ENCODE measurements around the gene CEP192.

The CEP192 gene, protein sequence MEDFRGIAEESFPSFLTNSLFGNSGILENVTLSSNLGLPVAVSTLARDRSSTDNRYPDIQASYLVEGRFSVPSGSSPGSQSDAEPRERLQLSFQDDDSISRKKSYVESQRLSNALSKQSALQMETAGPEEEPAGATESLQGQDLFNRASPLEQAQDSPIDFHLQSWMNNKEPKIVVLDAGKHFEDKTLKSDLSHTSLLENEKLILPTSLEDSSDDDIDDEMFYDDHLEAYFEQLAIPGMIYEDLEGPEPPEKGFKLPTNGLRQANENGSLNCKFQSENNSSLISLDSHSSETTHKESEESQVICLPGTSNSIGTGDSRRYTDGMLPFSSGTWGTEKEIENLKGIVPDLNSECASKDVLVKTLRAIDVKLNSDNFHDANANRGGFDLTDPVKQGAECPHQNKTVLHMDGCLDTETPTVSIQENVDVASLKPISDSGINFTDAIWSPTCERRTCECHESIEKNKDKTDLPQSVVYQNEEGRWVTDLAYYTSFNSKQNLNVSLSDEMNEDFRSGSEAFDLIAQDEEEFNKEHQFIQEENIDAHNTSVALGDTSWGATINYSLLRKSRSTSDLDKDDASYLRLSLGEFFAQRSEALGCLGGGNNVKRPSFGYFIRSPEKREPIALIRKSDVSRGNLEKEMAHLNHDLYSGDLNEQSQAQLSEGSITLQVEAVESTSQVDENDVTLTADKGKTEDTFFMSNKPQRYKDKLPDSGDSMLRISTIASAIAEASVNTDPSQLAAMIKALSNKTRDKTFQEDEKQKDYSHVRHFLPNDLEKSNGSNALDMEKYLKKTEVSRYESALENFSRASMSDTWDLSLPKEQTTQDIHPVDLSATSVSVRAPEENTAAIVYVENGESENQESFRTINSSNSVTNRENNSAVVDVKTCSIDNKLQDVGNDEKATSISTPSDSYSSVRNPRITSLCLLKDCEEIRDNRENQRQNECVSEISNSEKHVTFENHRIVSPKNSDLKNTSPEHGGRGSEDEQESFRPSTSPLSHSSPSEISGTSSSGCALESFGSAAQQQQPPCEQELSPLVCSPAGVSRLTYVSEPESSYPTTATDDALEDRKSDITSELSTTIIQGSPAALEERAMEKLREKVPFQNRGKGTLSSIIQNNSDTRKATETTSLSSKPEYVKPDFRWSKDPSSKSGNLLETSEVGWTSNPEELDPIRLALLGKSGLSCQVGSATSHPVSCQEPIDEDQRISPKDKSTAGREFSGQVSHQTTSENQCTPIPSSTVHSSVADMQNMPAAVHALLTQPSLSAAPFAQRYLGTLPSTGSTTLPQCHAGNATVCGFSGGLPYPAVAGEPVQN (N-terminal part only)

GRCh38 chr18:12990967-12991820 is at the start of gene CEP192:
Gene CEP192 (plus strand): TSS chr18:12991362. CDS start chr18:12999425, 8,063 bp downstream.
- H3K27me3 Mint-ChIP-seq: no peaks in the 10 kb centered on the region

GRCh38 chr18:12943215-12943614 is 47.9 kb upstream of the CEP192 start:
- Mint-ChIP-seq H3K27me3 (peaks cover 6% of the 10 kb centered on the region), H3K9me3 (no peaks in the 10 kb centered on the region), H3K4me3 (no peak overlapping the region), H3K27ac (no peak overlapping the region), H3K4me1 (peaks cover 34% of the 10 kb centered on the region)
- no peak for DNase-seq
- ATAC-seq: no peak

More at GRCh38 chr18:12990967-12991820, at the start of gene CEP192:
- peaks cover 24% of the 10 kb centered on the region for H3K4me1 Mint-ChIP-seq
- peak within 1 kb of the TSS; percentile 77 to 95 for H3K27ac Mint-ChIP-seq
- DNase-seq (peak; percentile 98 to 99), ATAC-seq (peak; percentile 88)
- H3K4me3 Mint-ChIP-seq: peak within 1 kb of the TSS; percentile 94
- no peaks in the 10 kb centered on the region for H3K9me3 Mint-ChIP-seq

- no peaks in the 10 kb centered on the region for H3K9me3 Mint-ChIP-seq
- no peak for ATAC-seq
- no peak overlapping the region for H3K4me3 Mint-ChIP-seq
- peaks cover 45% of the 10 kb centered on the region for H3K4me1 Mint-ChIP-seq
- no peak for DNase-seq
- H3K27me3 Mint-ChIP-seq: peaks cover 6% of the 10 kb centered on the region
- no peak overlapping the region for H3K27ac Mint-ChIP-seq
These were observed 46.5 kb upstream of the CEP192 start for GRCh38 chr18:12944709-12945108.

GRCh38 chr18:12946549-12947284 is 44.4 kb upstream of the CEP192 start:
- H3K4me1 Mint-ChIP-seq: peaks cover 64% of the 10 kb centered on the region
- peaks cover 6% of the 10 kb centered on the region for H3K27me3 Mint-ChIP-seq
- DNase-seq: no peak
- no peaks in the 10 kb centered on the region for H3K9me3 Mint-ChIP-seq
- peak overlapping the region; percentile 97 to 99 for H3K4me3 Mint-ChIP-seq
- ATAC-seq: no peak
- peak overlapping the region; percentile 95 to 98 for H3K27ac Mint-ChIP-seq

GRCh38 chr18:12947285-12948049 is 43.7 kb upstream of the CEP192 start, which contains the start of gene SEH1L:
Gene SEH1L (plus strand): TSS chr18:12948011. CDS start chr18:12948122, 111 bp downstream.
- Mint-ChIP-seq H3K27me3 (peaks cover 6% of the 10 kb centered on the region), H3K4me1 (peaks cover 68% of the 10 kb centered on the region), H3K4me3 (peak within 1 kb of the TSS; percentile 97 to 99), H3K9me3 (no peaks in the 10 kb centered on the region), H3K27ac (peak within 1 kb of the TSS; percentile 98)
- ATAC-seq: peak; percentile 88
- peak; percentile 98 for DNase-seq

- Mint-ChIP-seq H3K27ac (peak overlapping the region; percentile 97 to 98), H3K9me3 (no peaks in the 10 kb centered on the region), H3K27me3 (no peaks in the 10 kb centered on the region), H3K4me3 (peak overlapping the region; percentile 91 to 99), H3K4me1 (peaks cover 72% of the 10 kb centered on the region)
- ATAC-seq (peak; percentile 91), DNase-seq (peak; percentile 97 to 98)
These were observed 42.9 kb upstream of the CEP192 start for GRCh38 chr18:12948050-12948804.

GRCh38 chr18:12958478-12958877 is 32.7 kb upstream of the CEP192 start:
- no peaks in the 10 kb centered on the region for H3K9me3 Mint-ChIP-seq
- DNase-seq (no peak), ATAC-seq (no peak)
- no peaks in the 10 kb centered on the region for H3K27me3 Mint-ChIP-seq
- H3K4me1 Mint-ChIP-seq: peaks cover 7% of the 10 kb centered on the region
- no peak overlapping the region for H3K27ac Mint-ChIP-seq
- H3K4me3 Mint-ChIP-seq: no peak overlapping the region

GRCh38 chr18:12960395-12960794 is 30.8 kb upstream of the CEP192 start:
- H3K4me3 Mint-ChIP-seq: no peak overlapping the region
- H3K9me3 Mint-ChIP-seq: no peaks in the 10 kb centered on the region
- no peaks in the 10 kb centered on the region for H3K27me3 Mint-ChIP-seq
- no peak for DNase-seq
- no peak for ATAC-seq
- no peak overlapping the region for H3K27ac Mint-ChIP-seq
- H3K4me1 Mint-ChIP-seq: peaks cover 7% of the 10 kb centered on the region

DNA sequence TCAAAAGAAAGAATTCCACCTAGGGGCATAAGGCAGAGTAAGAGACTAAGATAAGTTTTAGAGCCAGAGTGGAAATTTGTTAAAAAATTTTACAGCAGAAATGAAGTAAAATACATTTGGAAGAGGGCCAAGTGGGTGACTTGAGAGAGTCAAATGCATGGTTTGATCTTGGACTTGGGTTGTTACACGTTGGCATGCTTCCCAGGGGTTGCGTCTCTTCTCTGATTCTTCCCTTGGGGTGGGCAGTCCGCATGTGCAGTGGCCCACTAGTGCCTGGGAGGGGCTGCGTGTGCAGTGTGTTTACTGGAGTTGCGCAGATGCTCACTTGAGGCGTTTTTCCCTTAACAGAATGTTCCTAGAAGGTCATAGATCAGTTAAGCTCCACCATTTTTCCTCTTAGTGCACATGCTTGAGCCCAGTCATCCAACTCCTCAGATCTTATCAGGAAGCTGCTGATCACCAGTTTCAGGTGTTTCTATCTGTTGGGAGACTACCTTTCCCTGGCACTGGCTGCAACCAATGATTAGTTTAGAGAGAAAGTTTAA is 30.2 kb upstream of the CEP192 start:
- no peaks in the 10 kb centered on the region for H3K27me3 Mint-ChIP-seq
- ATAC-seq (no peak), DNase-seq (no peak)
- H3K4me1 Mint-ChIP-seq: peaks cover 7% of the 10 kb centered on the region
- no peaks in the 10 kb centered on the region for H3K9me3 Mint-ChIP-seq
- H3K4me3 Mint-ChIP-seq: no peak overlapping the region
- H3K27ac Mint-ChIP-seq: no peak overlapping the region

DNA sequence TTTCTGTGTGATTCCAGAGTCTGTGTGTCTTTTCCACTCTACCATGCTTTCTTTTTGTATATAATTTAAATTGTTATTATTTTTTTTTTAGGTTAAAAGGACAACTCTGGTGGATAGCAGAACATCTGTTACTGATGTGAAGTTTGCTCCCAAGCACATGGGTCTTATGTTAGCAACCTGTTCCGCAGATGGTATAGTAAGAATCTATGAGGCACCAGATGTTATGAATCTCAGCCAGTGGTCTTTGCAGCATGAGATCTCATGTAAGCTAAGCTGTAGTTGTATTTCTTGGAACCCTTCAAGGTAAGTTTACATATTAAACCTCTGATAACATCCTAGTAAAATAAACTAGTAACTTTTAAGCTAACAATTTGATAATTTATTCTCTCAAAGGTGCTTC is 28.1 kb upstream of the CEP192 start:
- peaks cover 18% of the 10 kb centered on the region for H3K4me1 Mint-ChIP-seq
- H3K9me3 Mint-ChIP-seq: no peaks in the 10 kb centered on the region

GRCh38 chr18:12968115-12968514 is 23.0 kb upstream of the CEP192 start:
- H3K27me3 Mint-ChIP-seq: no peaks in the 10 kb centered on the region
- peaks cover 20% of the 10 kb centered on the region for H3K4me1 Mint-ChIP-seq
- ATAC-seq (no peak), DNase-seq (no peak)
- H3K27ac Mint-ChIP-seq: no peak overlapping the region
- no peak overlapping the region for H3K4me3 Mint-ChIP-seq
- no peaks in the 10 kb centered on the region for H3K9me3 Mint-ChIP-seq

More for the DNA sequence above, 28.1 kb upstream of the CEP192 start:
- no peak overlapping the region for H3K27ac Mint-ChIP-seq
- H3K4me3 Mint-ChIP-seq: no peak overlapping the region
- DNase-seq (no peak), ATAC-seq (no peak)
- no peaks in the 10 kb centered on the region for H3K27me3 Mint-ChIP-seq

DNA sequence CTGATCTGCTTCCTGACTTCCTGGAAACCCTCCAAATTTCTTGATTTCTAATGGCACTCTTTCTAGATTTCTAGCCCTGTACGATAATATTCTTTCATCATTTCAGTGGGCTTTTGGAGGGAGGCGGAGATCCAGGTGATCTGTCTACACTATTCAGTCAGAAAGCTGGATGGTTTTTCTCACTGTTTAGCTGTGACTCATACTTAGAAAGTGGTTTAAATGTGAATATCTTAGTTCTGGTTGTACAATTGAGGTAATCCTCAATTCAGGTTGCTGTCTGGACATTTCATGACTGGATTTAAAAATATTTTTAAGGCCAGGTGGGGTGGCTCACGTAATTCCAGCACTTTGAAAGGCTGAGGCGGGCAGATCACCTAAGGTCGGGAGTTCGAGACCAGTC is 22.5 kb upstream of the CEP192 start:
- peak; percentile 82 for ATAC-seq
- peaks cover 20% of the 10 kb centered on the region for H3K4me1 Mint-ChIP-seq
- H3K9me3 Mint-ChIP-seq: no peaks in the 10 kb centered on the region
- no peaks in the 10 kb centered on the region for H3K27me3 Mint-ChIP-seq
- DNase-seq: no peak
- no peak overlapping the region for H3K27ac Mint-ChIP-seq
- H3K4me3 Mint-ChIP-seq: no peak overlapping the region

Data from stimulated activated naive CD8-positive, alpha-beta T cell treated with anti-CD3 and anti-CD28 coated beads, Interleukin-15, amount 100 ng/mL, for 72 hours (primary cell).